ENCODE data around the gene NCOR2.

DNA sequence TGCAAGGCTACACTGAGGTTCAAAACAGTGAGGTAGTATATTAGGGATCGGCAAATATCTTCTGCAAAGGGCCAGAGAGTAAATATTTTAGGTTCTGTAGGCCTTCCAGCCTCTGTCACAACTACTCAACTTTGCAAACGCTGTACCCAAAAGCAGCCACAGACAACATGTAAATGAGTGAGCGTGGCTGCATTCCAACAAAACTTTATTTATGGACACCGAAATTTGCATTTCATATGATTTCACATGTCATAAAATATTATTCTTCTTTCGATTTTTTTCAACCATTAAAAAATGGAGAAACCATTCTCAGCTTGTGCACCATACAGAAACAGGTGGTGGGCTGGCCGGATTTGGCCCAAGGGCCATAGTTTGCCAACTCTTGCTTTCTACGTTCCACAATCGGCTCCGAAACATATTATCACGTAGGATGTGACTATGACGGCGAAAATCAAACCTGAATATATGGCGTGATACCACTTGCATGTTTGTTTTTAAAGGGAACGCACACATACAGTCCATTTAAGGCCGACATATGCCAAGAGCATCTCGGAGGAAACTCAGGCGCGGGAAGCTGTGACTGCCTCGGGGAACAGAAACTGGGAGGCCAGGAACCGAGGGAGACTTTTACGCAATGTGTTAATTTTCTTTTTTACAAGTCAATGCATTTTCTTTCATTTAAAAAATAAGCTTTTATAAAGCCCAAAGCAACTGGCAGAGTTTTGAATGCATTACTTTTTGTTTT, 7.1 kb downstream of the NCOR2 start:
- TF ChIP-seq ZZZ3 (IDR thresholded peaks at IDR 0.05; ENCODE audit: control insufficient read depth, insufficient read length, low read depth): no peak
- no peak for TF ChIP-seq PBX3 (IDR thresholded peaks at IDR 0.05; ENCODE audit: insufficient replicate concordance, low read depth, low read length)
- no peak for TF ChIP-seq POLR2A (IDR thresholded peaks at IDR 0.05; ENCODE audit: low read depth, low read length)
- no peak for TF ChIP-seq NFYB (IDR thresholded peaks at IDR 0.05; ENCODE audit: insufficient read depth, low read depth, low read length)
- TF ChIP-seq, protein P1, sequence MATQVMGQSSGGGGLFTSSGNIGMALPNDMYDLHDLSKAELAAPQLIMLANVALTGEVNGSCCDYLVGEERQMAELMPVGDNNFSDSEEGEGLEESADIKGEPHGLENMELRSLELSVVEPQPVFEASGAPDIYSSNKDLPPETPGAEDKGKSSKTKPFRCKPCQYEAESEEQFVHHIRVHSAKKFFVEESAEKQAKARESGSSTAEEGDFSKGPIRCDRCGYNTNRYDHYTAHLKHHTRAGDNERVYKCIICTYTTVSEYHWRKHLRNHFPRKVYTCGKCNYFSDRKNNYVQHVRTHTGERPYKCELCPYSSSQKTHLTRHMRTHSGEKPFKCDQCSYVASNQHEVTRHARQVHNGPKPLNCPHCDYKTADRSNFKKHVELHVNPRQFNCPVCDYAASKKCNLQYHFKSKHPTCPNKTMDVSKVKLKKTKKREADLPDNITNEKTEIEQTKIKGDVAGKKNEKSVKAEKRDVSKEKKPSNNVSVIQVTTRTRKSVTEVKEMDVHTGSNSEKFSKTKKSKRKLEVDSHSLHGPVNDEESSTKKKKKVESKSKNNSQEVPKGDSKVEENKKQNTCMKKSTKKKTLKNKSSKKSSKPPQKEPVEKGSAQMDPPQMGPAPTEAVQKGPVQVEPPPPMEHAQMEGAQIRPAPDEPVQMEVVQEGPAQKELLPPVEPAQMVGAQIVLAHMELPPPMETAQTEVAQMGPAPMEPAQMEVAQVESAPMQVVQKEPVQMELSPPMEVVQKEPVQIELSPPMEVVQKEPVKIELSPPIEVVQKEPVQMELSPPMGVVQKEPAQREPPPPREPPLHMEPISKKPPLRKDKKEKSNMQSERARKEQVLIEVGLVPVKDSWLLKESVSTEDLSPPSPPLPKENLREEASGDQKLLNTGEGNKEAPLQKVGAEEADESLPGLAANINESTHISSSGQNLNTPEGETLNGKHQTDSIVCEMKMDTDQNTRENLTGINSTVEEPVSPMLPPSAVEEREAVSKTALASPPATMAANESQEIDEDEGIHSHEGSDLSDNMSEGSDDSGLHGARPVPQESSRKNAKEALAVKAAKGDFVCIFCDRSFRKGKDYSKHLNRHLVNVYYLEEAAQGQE (IDR thresholded peaks at IDR 0.05; ENCODE audit: low read depth, low read length): no peak
- no peak for TF ChIP-seq YBX1 (IDR thresholded peaks at IDR 0.05)
- no peak for TF ChIP-seq SMC3 (IDR thresholded peaks at IDR 0.05; ENCODE audit: borderline replicate concordance, low read length)
- TF ChIP-seq EZH2 (IDR thresholded peaks at IDR 0.05; ENCODE audit: borderline replicate concordance, control insufficient read depth, low read depth, low read length): no peak
